Hepatocyte (in vitro differentiated cells): ENCODE data around the gene TRAM2.

Experiments used
- EZH2 ChIP-seq: fragments of 200-600 bp; sonication (generic); IDR thresholded peaks from 2 replicates; pipeline ENCODE4 v1.6.1; 2016; ENCODE audit warnings: antibody characterized with exemption, mild to moderate bottlenecking, borderline replicate concordance
- TF ChIP-seq, protein P1 (sequence below): fragments of 200-600 bp; sonication (generic); IDR thresholded peaks from 2 replicates; pipeline ENCODE4 v1.5.1; 2016; ENCODE audit warnings: antibody characterized with exemption, mild to moderate bottlenecking; ENCODE audit not compliant: poor library complexity

DNA sequence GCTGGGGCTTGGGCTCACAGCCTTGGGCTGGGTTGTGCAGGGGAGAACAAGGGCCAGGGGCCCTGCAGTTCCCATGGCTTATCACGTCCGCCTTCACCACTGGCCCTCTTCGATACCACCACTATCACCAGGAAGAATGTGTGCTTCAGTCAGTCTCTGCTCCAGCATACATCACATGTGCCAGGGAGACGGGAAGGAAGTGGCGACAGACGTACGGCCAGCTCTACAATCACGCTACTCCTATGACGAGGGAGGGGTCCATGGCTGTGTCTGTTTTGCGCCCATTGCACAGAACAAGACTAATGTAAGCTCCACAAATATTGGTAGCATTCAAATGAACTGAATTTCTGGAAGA is 72.1 kb downstream of the TRAM2 start:
- TF ChIP-seq, protein P1, sequence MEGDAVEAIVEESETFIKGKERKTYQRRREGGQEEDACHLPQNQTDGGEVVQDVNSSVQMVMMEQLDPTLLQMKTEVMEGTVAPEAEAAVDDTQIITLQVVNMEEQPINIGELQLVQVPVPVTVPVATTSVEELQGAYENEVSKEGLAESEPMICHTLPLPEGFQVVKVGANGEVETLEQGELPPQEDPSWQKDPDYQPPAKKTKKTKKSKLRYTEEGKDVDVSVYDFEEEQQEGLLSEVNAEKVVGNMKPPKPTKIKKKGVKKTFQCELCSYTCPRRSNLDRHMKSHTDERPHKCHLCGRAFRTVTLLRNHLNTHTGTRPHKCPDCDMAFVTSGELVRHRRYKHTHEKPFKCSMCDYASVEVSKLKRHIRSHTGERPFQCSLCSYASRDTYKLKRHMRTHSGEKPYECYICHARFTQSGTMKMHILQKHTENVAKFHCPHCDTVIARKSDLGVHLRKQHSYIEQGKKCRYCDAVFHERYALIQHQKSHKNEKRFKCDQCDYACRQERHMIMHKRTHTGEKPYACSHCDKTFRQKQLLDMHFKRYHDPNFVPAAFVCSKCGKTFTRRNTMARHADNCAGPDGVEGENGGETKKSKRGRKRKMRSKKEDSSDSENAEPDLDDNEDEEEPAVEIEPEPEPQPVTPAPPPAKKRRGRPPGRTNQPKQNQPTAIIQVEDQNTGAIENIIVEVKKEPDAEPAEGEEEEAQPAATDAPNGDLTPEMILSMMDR: no peak
- no peak for TF ChIP-seq EZH2
